ENCODE results near the gene CCDC69.

DNA sequence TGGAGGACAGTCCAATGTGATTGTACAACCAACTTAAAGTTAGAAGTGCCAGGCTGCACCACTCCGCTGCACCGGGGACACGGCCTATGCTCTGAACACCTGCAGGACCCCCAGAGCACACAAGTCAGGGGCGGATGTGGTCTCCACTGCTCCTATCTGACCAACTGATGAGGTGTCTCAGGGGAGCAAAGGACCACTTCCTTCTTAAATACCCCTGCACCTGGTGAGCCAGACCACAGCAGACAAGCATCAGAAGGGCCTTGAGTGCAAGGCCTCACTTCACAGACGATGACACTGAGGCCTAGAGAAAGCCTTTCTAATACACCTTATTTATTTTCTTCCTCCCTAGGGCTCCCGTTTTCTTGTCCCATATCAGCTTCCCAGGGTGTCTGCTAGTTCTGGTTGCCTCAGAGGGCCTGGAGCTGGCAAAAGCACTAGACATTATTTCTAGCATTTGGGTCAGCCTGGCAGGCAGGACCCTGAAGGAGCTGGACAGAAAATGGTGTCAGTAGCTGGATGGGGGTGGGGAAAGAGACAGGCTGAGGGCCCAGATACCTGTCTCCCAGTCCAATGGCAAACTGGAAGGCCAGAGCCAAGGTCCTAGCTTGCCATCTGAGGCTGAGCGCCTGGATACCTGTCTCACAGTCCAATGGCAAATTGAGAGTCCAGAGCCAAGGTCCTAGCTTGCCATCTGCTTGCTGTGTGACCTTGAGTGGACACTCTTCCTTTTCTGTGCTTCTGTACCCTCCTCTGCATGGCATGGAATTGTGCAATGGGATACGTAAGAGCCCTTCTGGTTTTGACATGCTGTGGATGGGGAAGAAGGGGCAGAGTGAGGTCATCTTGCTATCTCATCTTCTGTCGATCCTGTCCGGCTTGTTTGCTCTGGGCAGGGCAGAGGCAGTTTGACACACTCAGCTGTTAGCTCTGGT is 9.0 kb downstream of the CCDC69 start:
- TF ChIP-seq CTCF (IDR thresholded peaks at IDR 0.05) = no peak
- no peak for TF ChIP-seq CHD2 (IDR thresholded peaks at IDR 0.05; ENCODE audit: low read length, partially characterized antibody)
- no peak for TF ChIP-seq POLR2A (IDR thresholded peaks at IDR 0.05; ENCODE audit: low read length)
- TF ChIP-seq CEBPB (IDR thresholded peaks at IDR 0.05) = no peak
- TF ChIP-seq REST (IDR thresholded peaks at IDR 0.05) = no peak
- TF ChIP-seq RAD21 (conservative IDR thresholded peaks at IDR 0.05 in 1 of 2, IDR thresholded peaks at IDR 0.05 in 1 of 2) = no peak
- no peak for TF ChIP-seq TP53 (CRISPR knock-in tag; IDR thresholded peaks at IDR 0.05)
